ENCODE results near the gene ADAMTS2. TPM values are rescaled to one million over a fixed set of nuclear protein-coding genes. Genes with fewer than 3 reads are reported as not detected.

ADAMTS2 gene
- total RNA-seq, 4 donors from 2014 or later, result 2.3 to 10.6 (median 3.0) TPM

GRCh38 chr5:179194201-179194910 lies 150.9 kb downstream of the ADAMTS2 start:
- WGBS, 2 donors, result 85 to 95% methylated on average over 15 of the region's 15 CpGs
- no peak overlapping the region for H3K4me3 ChIP-seq (ENCODE audit: low read depth, poor library complexity, severe bottlenecking)
- intact Hi-C loops (cut with DNase I; ENCODE audit: low total_unique reads), result no loop called here
- no peak for DNase-seq (ENCODE audit: low spot score in 2 of 2)
- TF ChIP-seq POLR2A (IDR thresholded peaks at IDR 0.05) (no peak), CTCF (IDR thresholded peaks at IDR 0.05) (no peak)

GRCh38 chr5:179193746-179194145 lies 151.5 kb downstream of the ADAMTS2 start:
- intact Hi-C loops (cut with DNase I; ENCODE audit: low total_unique reads), result no loop called here
- DNase-seq (ENCODE audit: low spot score in 2 of 2), result no peak
- no peak for TF ChIP-seq CTCF (IDR thresholded peaks at IDR 0.05)
- TF ChIP-seq POLR2A (IDR thresholded peaks at IDR 0.05), result no peak
- no peak overlapping the region for H3K4me3 ChIP-seq (ENCODE audit: low read depth, poor library complexity, severe bottlenecking)
- 90 to 92% methylated on average over 11 of the region's 11 CpGs for WGBS, 2 donors

- no peak for DNase-seq (ENCODE audit: low spot score in 2 of 2)
- no peak for TF ChIP-seq POLR2A (IDR thresholded peaks at IDR 0.05)
- no peak for TF ChIP-seq CTCF (IDR thresholded peaks at IDR 0.05)
- 83 to 87% methylated on average over 22 of the region's 22 CpGs for WGBS, 2 donors
- H3K4me3 ChIP-seq (ENCODE audit: low read depth, poor library complexity, severe bottlenecking), result no peak overlapping the region
- intact Hi-C loops (cut with DNase I; ENCODE audit: low total_unique reads), result no loop called here
These were observed 152.3 kb downstream of the ADAMTS2 start for GRCh38 chr5:179192891-179193470.

GRCh38 chr5:179192185-179192890 lies 152.9 kb downstream of the ADAMTS2 start:
- H3K4me3 ChIP-seq (ENCODE audit: low read depth, poor library complexity, severe bottlenecking), result no peak overlapping the region
- WGBS, 2 donors, result 48 to 49% methylated on average over 15 to 20 of the region's 20 CpGs
- intact Hi-C loops (cut with DNase I; ENCODE audit: low total_unique reads), result no loop called here
- TF ChIP-seq CTCF (IDR thresholded peaks at IDR 0.05) (no peak), POLR2A (IDR thresholded peaks at IDR 0.05) (no peak)
- DNase-seq (ENCODE audit: low spot score in 2 of 2), result no peak

GRCh38 chr5:179191506-179192184 lies 153.6 kb downstream of the ADAMTS2 start:
- H3K4me3 ChIP-seq (ENCODE audit: low read depth, poor library complexity, severe bottlenecking), result no peak overlapping the region
- intact Hi-C loops (cut with DNase I; ENCODE audit: low total_unique reads), result no loop called here
- DNase-seq (ENCODE audit: low spot score in 2 of 2), result no peak
- 70 to 74% methylated on average over 14 of the region's 14 CpGs for WGBS, 2 donors
- TF ChIP-seq POLR2A (IDR thresholded peaks at IDR 0.05) (no peak), CTCF (IDR thresholded peaks at IDR 0.05) (no peak)

Measured in lower leg skin (tissue), 4 donors.